ENCODE data around the gene ACVR2A. TPM values are rescaled to one million over a fixed set of nuclear protein-coding genes. Genes with fewer than 3 reads are reported as not detected.

The ACVR2A gene
- polyA plus RNA-seq, 1 donor (not counting 4 experiments of a cell fraction or from before 2014, with no cell fraction given): 6.6 TPM

- Histone ChIP-seq H3K4me2 (ENCODE audit: control insufficient read depth, extremely low read depth, insufficient read depth, low read depth, low read length) (no peak overlapping the region), H3K4me3 (ENCODE audit: control insufficient read depth in 2 of 3, extremely low read depth in 1 of 3, insufficient read depth in 2 of 3, low read depth in 1 of 3, low read length in 3 of 3) (no peak overlapping the region), H3K4me1 (ENCODE audit: control insufficient read depth, extremely low read depth, insufficient read depth, low read length) (no peaks in the 10 kb centered on the region), H4K20me1 (ENCODE audit: control insufficient read depth, extremely low read depth, insufficient read depth, low read length) (no peaks in the 10 kb centered on the region), H3K9ac (ENCODE audit: control insufficient read depth, extremely low read depth, insufficient read depth, low read length) (no peak overlapping the region), H3K9me1 (ENCODE audit: control insufficient read depth, extremely low read depth, insufficient read depth, low read length) (no peaks in the 10 kb centered on the region), H2AFZ (ENCODE audit: control insufficient read depth, low read length) (no peak overlapping the region), H3K27me3 (ENCODE audit: control insufficient read depth, extremely low read depth, insufficient read depth, low read length) (no peaks in the 10 kb centered on the region), H3K9me3 (ENCODE audit: control insufficient read depth, low read depth, low read length) (no peaks in the 10 kb centered on the region), H3K36me3 (ENCODE audit: control insufficient read depth in 2 of 2, extremely low read depth in 1 of 2, insufficient read depth in 2 of 2, low read length in 2 of 2) (no peaks in the 10 kb centered on the region), H3K79me2 (ENCODE audit: control insufficient read depth, insufficient read depth, low read length) (no peaks in the 10 kb centered on the region), H3K27ac (ENCODE audit: control insufficient read depth, insufficient read depth, low read length) (no peak overlapping the region)
- dilution Hi-C loops (cut with MboI; ENCODE audit: extremely low pct_ligation_motif_present, low sequenced_read_pairs): no loop called here
- FAIRE-seq (no peak), DNase-seq (ENCODE audit: low read depth, low spot score) (no peak)
- no peak for TF ChIP-seq EZH2 (IDR thresholded peaks at IDR 0.05; ENCODE audit: low read length)
These were observed 20.2 kb upstream of the ACVR2A start for GRCh38 chr2:147824620-147825019.

- Histone ChIP-seq H3K27me3 (ENCODE audit: control insufficient read depth, extremely low read depth, insufficient read depth, low read length) (no peaks in the 10 kb centered on the region), H3K27ac (ENCODE audit: control insufficient read depth, insufficient read depth, low read length) (no peak overlapping the region), H2AFZ (ENCODE audit: control insufficient read depth, low read length) (no peak overlapping the region), H3K4me2 (ENCODE audit: control insufficient read depth, extremely low read depth, insufficient read depth, low read depth, low read length) (no peak overlapping the region), H3K9ac (ENCODE audit: control insufficient read depth, extremely low read depth, insufficient read depth, low read length) (no peak overlapping the region), H3K9me1 (ENCODE audit: control insufficient read depth, extremely low read depth, insufficient read depth, low read length) (no peaks in the 10 kb centered on the region), H3K36me3 (ENCODE audit: control insufficient read depth in 2 of 2, extremely low read depth in 1 of 2, insufficient read depth in 2 of 2, low read length in 2 of 2) (no peaks in the 10 kb centered on the region), H4K20me1 (ENCODE audit: control insufficient read depth, extremely low read depth, insufficient read depth, low read length) (no peaks in the 10 kb centered on the region), H3K4me3 (ENCODE audit: control insufficient read depth in 2 of 3, extremely low read depth in 1 of 3, insufficient read depth in 2 of 3, low read depth in 1 of 3, low read length in 3 of 3) (no peak overlapping the region), H3K9me3 (ENCODE audit: control insufficient read depth, low read depth, low read length) (no peaks in the 10 kb centered on the region), H3K79me2 (ENCODE audit: control insufficient read depth, insufficient read depth, low read length) (no peaks in the 10 kb centered on the region), H3K4me1 (ENCODE audit: control insufficient read depth, extremely low read depth, insufficient read depth, low read length) (no peaks in the 10 kb centered on the region)
- no peak for TF ChIP-seq EZH2 (IDR thresholded peaks at IDR 0.05; ENCODE audit: low read length)
- no peak for TF ChIP-seq CTCF (optimal IDR thresholded peaks at IDR 0.05 in 1 of 3, IDR thresholded peaks at IDR 0.05 in 1 of 3, conservative IDR thresholded peaks at IDR 0.05 in 1 of 3; ENCODE audit: extremely low read depth in 1 of 3, insufficient read depth in 2 of 3, low read length in 3 of 3)
- DNase-seq (ENCODE audit: low read depth, low spot score) (no peak), FAIRE-seq (no peak)
- dilution Hi-C loops (cut with MboI; ENCODE audit: extremely low pct_ligation_motif_present, low sequenced_read_pairs): no loop called here
These were observed 18.3 kb upstream of the ACVR2A start for GRCh38 chr2:147826278-147827087.

- H3K27me3 ChIP-seq (ENCODE audit: control insufficient read depth, extremely low read depth, insufficient read depth, low read length): no peaks in the 10 kb centered on the region
- no peak for TF ChIP-seq EZH2 (IDR thresholded peaks at IDR 0.05; ENCODE audit: low read length)
- no peak for TF ChIP-seq CTCF (optimal IDR thresholded peaks at IDR 0.05 in 1 of 3, IDR thresholded peaks at IDR 0.05 in 1 of 3, conservative IDR thresholded peaks at IDR 0.05 in 1 of 3; ENCODE audit: extremely low read depth in 1 of 3, insufficient read depth in 2 of 3, low read length in 3 of 3)
- H3K9me1 ChIP-seq (ENCODE audit: control insufficient read depth, extremely low read depth, insufficient read depth, low read length): no peaks in the 10 kb centered on the region
- no peaks in the 10 kb centered on the region for H3K36me3 ChIP-seq (ENCODE audit: control insufficient read depth in 2 of 2, extremely low read depth in 1 of 2, insufficient read depth in 2 of 2, low read length in 2 of 2)
- no peaks in the 10 kb centered on the region for H4K20me1 ChIP-seq (ENCODE audit: control insufficient read depth, extremely low read depth, insufficient read depth, low read length)
- H3K9ac ChIP-seq (ENCODE audit: control insufficient read depth, extremely low read depth, insufficient read depth, low read length): no peak overlapping the region
- H3K79me2 ChIP-seq (ENCODE audit: control insufficient read depth, insufficient read depth, low read length): no peaks in the 10 kb centered on the region
- DNase-seq (ENCODE audit: low read depth, low spot score) (no peak), FAIRE-seq (no peak)
- dilution Hi-C loops (cut with MboI; ENCODE audit: extremely low pct_ligation_motif_present, low sequenced_read_pairs): no loop called here
- H3K4me1 ChIP-seq (ENCODE audit: control insufficient read depth, extremely low read depth, insufficient read depth, low read length): no peaks in the 10 kb centered on the region
- no peak overlapping the region for H3K27ac ChIP-seq (ENCODE audit: control insufficient read depth, insufficient read depth, low read length)
- H3K4me3 ChIP-seq (ENCODE audit: control insufficient read depth in 2 of 3, extremely low read depth in 1 of 3, insufficient read depth in 2 of 3, low read depth in 1 of 3, low read length in 3 of 3): no peak overlapping the region
- no peak overlapping the region for H3K4me2 ChIP-seq (ENCODE audit: control insufficient read depth, extremely low read depth, insufficient read depth, low read depth, low read length)
- no peaks in the 10 kb centered on the region for H3K9me3 ChIP-seq (ENCODE audit: control insufficient read depth, low read depth, low read length)
- no peak overlapping the region for H2AFZ ChIP-seq (ENCODE audit: control insufficient read depth, low read length)
These were observed 17.8 kb upstream of the ACVR2A start for GRCh38 chr2:147827088-147827375.
